Renal pelvis (tissue), 4 donors: ENCODE results near the gene RNF215. TPM values are rescaled to one million over a fixed set of nuclear protein-coding genes. Genes with fewer than 3 reads are reported as not detected.
"Not testable (repeated sequence)": the region's sequence is repeated elsewhere in the genome, so short reads cannot be mapped to it uniquely, and the experiment has no call there.

ENCODE experiments used
- DNase-seq: peaks from one replicate; pipeline ENCODE4 v3.0.0-alpha.2; 2013
- polyA plus RNA-seq, 3 donors: library from polyadenylated mRNA; unstranded; fragments of 120-200 nt; gene quantifications; one replicate each; pipeline ENCODE4 v1.2.1, GENCODE V29; 2013; ENCODE audit not compliant: insufficient read length in 3 of 3

RNF215 gene
- polyA plus RNA-seq, 3 donors = 22.6 to 27.0 (median 24.2) TPM

DNA sequence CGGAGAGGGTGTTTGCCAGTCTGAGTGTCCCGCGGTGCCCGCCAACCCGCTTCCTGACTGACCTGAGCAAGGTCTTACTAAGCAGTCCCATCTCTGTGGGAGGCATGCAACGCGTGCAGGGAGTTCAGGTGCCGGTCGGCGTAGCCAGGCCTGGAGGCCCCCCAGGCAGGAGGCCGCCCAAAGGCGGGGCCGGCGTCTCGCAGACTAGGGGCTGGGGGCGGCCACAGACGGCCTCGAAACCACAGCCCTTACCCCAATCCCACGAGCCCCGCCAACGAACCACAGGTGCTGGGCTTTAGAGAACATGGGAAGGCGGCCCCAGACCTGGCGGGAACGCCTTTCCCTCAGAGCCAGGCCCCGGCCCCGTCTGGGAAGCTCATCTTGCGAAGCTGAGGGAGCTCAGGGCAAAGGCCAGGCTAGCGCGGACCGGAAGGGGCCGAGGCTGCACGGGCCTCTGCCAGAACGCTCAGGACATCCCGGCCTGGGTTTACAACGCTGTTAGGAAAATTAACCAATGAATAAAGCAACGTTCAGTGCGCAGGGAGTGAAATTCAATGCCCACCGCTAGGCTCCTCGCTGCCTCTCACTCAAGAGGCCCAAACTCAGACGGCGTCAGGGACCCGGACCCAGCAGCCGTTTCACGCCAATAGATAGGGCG lies 36.2 kb upstream of the RNF215 start:
- no peak for DNase-seq

DNA sequence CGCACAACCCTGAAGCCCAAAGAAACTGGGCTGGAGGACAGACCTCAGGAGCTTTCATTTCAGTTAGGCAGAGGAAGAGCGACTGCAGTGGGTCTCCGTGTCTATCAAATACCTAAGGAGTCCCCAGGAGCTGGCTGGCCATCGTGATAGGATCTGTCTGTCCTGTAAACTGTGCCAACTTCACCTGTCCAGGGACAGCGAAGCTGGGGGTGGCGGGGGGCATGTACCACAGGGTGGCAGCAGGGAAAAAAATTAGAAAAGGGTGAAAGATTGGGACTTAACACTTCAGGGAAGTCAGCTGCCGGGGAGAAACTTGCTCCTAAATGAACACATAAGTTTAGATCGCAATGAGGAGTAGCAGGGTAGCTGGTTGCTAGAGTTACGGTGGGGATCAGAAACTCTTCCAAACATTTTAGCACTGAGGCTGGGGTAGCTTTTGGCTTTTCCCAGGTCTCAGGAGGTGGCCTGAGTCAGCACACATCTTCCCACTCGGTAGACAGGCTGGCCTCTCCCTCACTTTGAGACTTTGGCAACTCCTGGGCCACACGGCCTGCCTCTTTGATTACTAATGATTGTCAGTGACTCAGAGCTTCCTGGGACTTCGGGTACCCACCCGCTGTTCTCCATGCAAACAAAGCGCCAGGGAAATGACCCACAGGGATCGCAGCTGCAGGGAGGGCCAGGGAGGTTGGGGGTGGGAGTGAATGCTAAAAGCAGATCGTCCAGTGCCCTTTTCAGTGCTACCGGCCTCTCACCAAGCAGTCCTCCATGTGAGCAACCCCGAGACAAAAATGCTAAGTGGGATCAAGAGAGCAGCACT lies 35.5 kb upstream of the RNF215 start:
- no peak for DNase-seq

DNA sequence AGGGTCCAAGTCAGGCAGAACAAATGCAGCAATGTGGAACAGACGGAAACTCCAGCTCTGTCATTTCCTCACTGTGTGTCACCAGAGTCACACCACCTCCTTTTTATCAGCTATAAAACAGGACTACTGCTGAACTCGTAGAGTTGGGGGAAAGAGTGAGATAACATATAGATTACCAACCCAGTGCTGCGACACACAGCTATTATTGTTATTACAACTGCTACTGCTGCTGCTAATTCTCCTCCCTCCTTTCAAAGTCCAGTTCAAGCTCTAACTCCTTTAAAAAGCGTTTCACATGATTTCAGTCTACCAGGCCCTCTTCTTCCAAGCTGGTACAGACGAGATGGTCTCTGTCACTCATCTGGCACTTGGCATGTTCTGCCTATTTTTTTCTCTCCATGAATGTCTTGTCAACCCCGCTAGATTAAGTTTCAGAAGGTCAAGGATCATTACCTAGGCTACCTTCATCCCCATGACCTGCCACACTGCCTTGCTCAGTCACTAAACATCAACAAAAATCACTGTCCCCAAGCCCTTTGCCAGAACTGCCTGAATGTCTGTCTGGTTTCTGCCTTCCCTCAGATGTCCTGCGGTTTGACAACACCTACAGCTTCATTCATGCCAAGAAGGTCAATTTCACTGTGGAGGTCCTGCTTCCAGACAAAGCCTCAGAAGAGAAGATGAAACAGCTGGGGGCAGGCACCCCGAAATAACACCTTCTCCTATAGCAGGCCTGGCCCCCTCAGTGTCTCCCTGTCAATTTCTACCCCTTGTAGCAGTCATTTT lies 34.7 kb upstream of the RNF215 start:
- DNase-seq = no peak

DNA sequence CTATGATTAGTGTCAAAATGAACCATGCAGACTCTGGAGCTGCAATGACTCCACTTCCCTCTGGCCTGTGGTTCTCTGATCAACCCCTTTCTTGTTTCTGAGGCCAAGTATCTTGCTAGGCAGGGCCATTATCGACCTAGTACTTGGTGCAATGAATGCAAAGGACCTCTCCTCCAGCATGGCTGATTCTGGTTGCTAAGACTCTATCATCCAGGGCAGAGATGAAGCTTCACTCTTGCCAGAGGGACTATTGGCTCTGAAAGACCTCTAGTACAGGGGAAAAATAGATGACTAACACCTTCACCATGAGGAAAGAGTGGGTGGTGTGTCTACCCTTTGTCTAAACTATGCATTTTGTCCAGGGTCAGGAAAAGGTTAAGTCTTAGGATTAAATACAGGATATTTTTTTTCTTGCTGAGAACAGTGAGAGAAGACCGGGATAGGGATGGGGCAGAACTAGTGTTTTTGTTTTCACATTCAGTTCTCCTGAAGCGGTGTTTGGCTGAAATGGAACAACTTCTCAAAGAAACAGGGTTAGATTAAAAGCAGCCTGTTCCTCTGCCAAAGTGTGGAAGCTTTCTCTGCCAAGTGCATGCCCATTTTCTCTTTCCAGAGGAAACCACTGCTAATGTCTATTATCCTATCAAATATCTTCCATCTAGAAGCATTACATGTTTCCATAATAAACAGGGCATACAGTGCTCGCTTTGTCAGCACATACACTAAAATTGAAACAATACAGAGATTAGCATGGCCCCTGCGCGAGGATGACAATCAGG lies 33.3 kb upstream of the RNF215 start:
- DNase-seq = no peak

DNA sequence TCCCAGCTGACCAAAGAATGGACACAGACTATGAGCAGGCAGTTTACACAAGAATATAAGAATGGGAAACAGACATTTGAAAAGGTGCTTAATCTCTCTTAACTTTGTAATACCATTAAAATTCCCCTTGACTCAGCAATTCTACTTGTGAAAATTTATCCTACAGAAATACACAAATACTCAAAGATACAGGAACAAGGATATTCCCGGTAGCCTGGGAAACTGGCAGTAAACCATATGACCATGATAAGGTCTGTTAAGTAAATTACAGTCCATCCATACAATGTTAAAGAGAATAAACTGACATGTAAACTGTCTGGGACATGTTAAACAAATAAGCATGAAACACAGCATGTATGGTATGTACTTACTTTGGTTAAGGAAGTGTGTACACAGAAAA lies 29.6 kb upstream of the RNF215 start:
- no peak for DNase-seq

DNA sequence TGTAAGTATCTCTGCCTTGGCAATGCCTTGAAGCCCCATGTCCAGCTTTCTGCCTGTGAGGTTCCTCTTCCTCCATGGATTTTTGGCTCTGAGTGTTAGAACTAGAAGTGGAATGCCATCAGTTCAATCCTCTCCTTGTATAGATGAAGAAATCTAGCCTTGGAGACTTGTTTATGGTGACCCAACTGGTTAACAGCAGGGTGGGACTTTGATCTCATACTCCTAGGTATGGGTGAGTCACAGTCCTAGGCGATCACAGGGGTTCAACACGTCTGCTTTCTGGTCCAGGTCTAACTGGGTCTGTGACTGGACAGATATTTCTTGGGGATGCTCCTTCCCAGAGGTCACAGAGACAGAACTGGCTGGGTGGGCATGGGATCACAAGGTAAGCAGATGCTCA lies 29.2 kb upstream of the RNF215 start:
- DNase-seq = no peak

DNA sequence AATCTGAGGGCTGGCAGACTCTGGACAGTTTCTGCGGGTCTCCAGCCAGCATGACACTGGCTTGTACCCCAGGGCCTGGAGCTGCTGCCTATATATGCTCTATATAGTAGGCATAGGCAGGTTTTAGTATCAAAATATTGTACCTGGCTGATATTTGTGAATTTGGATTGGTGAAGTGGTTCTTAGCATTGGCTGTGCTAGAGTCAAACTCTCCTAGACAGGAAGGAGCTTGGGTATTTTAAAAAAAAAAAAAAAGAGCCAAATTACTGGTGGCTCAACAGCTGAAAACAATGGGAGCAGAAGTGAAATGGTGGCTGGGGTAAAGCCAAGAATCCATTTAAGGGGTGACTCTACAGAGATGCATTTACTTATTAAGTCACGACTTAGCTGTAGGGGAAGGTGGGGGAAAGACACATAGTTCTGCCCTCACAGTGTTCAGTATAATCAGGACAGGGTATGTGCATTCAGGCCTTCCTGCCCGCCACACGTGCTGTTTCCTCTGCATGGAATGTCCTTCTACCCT lies 27.4 kb upstream of the RNF215 start:
- DNase-seq = no peak

DNA sequence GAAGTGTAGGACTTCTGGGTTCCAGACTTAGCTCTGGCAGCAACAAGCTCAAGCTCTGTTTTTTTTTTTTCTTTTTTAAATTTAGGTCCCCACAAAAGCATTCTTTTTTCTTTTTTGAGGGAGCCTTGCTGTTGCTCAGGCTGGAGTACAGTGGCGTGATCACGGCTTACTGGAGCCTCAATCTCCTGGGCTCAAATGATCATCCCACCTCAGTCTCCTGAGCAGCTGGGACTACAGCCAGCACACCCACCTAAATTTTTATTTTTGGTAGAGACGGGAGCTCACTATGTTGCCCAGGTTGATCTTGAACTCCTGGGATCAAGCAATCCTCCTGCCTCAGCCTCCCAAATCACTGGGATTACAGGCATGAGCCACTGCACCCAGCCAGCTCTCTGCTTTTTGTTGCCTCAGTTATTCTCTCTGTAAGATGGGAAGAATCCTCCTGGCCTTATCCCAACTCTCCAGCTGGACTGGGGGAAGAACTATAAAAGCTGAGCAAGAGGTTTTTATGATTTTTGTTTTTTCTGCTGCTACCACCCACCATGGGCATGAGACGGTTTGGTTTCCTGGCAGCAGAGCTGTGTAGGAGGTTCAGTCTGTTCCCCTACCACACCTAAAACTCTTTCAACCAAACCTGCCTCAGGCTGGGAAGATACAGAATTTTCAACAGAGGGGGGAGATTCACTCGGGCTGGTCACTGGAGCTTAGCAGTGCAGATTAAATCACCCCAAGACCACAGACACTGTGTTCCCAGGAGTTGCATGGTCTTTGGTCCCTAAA lies 26.7 kb upstream of the RNF215 start:
- DNase-seq = no peak

DNA sequence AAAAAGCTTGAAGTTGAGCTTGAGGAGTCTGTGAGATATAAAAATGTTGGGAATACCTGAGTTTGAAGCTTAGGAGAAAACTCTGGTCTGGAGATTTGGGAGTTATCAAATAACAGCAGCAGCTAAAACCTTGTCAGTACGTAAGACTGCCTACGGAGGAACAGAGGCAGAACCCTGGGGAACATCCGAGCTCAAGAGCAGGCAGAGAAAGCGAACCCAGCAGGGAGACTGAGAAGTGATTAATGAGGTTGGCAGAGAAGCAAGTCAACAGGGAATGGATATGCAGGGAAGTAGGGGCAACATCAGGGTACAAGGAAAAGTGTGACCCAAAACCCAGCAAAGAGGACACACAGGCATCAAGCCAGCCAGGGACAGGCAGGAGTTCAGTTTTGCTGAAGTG lies 25.8 kb upstream of the RNF215 start:
- DNase-seq = no peak

DNA sequence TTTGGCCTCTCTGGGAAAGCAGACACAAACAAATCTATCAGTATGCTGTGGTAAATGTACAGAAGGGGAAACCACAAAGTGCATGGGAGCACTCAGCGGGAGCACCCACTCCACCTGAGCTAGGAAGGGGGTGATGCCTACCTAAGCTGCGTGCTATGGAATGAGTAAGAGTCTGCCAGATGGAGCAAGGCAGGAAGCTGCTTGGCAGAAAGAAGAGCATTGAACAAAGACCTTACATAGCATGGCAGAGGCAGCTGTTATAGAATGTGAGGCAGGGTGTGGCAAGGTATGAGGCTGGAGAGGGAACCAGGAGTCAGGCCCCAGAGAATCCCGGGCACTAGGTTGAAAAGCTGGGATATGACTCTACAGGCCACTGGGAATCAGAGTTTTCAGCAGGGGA lies 24.6 kb upstream of the RNF215 start:
- no peak for DNase-seq

DNA sequence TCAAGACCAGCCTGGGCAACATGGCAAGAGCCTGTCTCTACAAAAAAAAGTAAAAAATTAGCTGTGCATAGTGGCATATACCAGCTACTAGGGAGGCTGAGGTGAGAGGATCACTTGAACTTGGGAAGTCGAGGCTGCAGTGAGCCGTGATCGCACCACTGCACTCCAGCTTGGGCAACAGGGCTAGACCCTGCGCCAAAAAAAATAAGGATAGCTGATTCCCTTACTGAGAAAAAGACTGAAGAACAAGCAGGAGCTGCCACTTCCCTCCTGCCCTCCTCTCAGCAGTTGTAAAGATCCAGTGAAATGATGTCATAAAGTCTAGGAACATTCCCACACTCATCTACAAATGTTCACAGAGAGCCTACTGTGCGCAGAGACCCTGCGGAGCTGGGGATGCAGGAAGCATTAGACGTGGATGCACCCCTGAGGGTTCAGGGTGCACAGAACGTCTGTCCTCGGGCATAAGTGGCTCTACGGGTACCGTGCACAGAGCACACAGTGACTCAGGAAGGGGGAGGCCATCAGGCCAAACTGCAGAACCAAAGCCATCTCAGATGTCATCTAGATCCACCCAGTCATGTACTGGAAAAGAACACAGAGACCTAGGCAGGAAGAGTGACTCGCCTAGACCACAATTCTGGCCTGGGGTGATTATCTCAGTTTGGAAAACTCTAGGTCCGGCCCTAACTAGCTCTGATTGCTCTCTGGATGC lies 21.3 kb upstream of the RNF215 start:
- no peak for DNase-seq

DNA sequence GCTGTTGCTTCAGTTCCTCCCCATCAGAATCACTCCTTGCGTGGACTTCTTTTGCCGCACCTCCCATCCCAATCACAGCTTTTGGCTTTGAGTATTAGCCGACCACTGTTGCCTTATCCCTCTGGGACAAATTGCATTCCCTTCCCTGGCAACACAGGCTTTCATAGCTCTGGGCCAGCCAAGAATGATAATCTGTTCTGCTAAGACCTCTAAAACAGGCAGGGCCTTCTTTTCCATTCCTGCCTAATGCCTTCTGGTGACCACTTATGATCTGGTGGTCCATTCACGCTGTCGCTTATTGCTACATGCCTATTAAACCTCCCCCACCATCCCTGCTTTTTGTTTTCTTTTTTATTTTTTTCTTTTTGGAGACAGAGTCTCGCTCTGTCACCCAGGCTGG lies 19.2 kb upstream of the RNF215 start:
- no peak for DNase-seq

DNA sequence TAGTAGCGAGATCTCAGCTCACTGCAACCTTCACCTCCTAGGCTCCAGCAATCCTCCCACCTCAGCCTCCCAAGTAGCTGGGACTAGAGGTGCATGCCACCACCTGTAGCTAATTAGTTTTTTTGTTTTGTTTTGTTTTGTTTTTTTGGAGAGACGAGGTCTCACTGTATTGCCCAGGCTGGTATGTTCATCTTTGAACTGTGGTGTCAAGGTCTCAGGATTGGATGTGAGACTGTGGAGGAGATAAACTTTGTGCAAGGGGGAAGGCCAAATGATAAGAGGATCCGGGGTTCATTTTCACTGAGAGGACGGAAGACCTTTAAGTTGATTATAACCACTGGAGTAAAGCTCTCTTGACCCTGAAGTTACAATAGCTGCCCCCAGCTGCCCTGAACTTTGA lies 18.5 kb upstream of the RNF215 start:
- no peak for DNase-seq

DNA sequence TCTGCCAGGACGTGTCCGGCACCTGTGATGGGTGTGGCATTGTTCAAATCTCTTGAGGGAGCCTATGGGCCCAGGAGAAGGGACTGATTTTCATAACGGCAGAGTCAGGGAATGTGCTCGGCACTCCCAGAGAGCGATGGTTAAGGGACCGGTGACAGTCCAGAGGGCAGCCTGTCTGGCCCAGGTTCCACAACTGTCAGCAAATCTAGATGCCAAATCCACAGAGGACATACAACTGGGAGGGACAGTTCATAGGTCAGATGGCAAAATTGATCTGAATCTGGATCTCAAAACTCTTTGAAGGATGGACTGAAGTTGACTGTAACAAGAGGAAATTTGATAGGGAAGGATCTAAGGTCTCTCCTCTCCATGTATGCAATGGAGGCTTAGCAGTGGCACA lies 17.1 kb upstream of the RNF215 start:
- no peak for DNase-seq

DNA sequence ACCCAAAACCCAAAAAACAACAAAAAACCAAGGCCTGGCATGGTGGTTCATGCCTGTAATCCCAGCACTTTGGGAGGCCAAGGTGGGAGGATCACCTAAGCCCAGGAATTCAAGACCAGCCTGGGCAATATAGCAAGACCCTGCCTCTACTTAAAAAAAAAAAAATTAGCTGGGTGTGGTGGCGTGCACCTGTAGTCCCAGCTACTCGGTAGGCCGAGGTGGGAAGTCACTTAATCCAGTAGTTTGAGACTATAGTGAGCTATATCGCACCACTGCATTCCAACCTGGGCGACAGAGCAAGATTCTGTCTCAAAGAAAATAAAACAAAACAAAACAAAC lies 15.5 kb upstream of the RNF215 start:
- DNase-seq = not testable (repeated sequence)

DNA sequence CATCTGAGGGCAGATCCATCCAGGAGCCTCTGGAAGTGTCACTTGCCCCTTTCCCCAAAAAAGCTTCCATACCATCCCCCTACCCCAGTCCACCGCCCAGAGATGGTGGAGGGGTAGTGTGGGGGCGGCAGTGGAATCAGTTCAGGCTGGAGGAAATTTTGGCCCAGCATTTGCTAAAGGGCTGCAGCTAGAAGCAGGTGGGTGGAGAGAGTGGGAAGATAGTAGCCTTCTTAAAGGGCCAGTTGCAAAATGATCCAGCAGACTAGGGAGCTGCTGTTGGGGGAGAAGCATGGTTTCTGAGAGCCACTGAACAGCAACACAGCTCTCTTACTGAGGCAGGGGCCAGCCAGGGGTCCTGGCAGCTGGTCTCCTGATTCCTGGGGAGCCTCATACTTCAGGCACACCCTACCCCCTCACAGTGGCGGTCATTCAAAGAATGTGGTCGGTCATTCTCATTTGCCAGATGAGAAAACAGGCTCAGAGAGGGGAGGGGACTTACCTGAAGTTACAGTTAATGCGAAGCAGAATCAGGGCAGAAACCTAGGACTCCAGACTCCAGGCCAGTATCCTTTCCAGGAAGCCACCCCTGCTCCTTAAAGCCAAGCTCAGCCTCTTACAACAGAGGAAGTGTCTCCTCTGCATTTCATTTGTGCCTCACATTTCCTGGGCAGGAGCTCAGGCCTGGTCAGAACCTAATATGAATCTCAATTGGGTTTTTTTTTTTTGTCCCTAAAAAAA lies 15.0 kb upstream of the RNF215 start:
- no peak for DNase-seq

DNA sequence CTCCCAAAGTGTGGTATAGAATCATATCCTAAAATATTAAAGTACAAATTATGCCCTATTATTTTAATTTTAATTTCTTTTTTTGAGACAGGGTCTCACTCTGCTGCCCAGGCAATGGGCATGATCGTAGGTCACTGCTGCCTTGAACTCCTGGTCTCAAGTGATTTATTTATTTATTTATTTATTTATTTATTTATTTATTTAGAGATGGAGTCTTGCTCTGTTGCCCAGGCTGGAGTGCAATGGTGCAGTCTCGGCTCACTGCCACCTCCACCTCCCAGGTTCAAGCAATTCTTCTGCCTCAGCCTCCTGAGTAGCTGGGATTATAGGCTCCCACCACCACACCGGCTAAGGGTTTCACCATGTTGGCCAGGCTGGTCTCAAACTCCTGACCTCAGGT lies 13.8 kb upstream of the RNF215 start:
- DNase-seq = not testable (repeated sequence)

DNA sequence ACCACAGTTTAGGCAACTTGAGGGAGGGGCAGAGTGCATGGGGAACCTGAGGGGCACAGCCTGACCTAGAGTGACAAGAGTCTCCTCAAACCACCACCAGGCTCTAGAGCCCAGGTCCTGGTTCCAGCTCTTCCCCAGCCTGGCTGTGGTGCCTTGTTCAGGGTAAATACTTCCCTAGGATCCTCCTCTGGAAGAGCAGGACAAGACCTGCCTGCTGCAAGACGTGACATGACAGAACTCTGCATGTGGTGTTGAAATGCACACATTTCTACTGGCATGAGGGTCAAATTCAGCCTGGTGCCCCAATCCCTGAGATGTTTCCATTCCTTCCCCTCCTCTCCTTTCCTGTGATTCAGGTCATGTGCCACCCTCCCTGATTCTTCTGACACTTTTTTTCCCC lies 12.9 kb upstream of the RNF215 start:
- DNase-seq = no peak

DNA sequence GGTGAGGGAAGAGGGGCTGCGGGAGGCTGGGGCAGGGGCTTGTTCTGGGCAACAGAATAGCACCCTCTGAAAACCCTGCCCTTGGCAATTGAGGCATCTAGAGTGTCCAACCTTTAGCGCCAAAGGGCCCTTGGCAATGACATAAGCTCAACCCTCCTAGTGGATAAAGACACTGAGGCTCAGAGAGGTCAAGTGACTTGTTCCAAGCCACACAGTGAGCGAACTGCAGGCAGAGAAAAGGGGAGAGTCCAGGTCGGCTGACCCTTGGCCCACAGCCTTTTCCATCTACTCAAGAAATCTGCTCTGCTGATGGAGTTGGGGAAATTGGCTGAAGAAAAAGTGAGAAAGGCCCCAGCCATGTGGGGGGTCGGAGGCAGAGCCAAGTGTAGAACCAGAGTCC lies 12.5 kb upstream of the RNF215 start:
- no peak for DNase-seq
